Transverse colon (tissue), 4 donors: ENCODE measurements around the gene NCBP1. TPM values are rescaled to one million over a fixed set of nuclear protein-coding genes. Genes with fewer than 3 reads are reported as not detected.

Source experiments
- DNase-seq: peaks from one replicate; pipeline ENCODE4 v3.0.0-alpha.2; 2019
- H3K27ac ChIP-seq, 4 donors: fragments of 200-600 bp; sonication (generic); 2 replicates each; pipeline ENCODE4 v1.5.1; 2016 to 2018; ENCODE audit warnings: inconsistent platforms in 4 of 4
- H3K27me3 ChIP-seq: fragments of 200-600 bp; sonication (generic); 2 replicates; pipeline ENCODE4 v1.5.1; 2017; ENCODE audit warnings: inconsistent platforms
- H3K36me3 ChIP-seq, 4 donors: fragments of 200-600 bp; sonication (generic); 2 replicates each; pipeline ENCODE4 v1.5.1; 2017 to 2019; ENCODE audit warnings: inconsistent platforms in 4 of 4
- H3K4me1 ChIP-seq, 4 donors: fragments of 200-600 bp; sonication (generic); 2 replicates each; pipeline ENCODE4 v1.5.1; 2017 to 2020; ENCODE audit warnings: inconsistent platforms in 4 of 4
- H3K4me3 ChIP-seq, 4 donors: fragments of 200-600 bp; sonication (generic); 1 replicate in 1 of 4; 2 replicates in 3 of 4; pipeline versions ENCODE4 v1.5.1 to v1.6.1; 2017 to 2019; ENCODE audit warnings: inconsistent platforms in 4 of 4
- H3K9me3 ChIP-seq, 2 donors: fragments of 200-600 bp; sonication (generic); 2 replicates each; pipeline ENCODE4 v1.5.1; 2017 to 2019; ENCODE audit warnings: inconsistent platforms in 2 of 2
- CTCF ChIP-seq, 5 experiments: fragments of 200-600 bp in 3 of 5; fragments of 450-650 bp in 2 of 5; sonication (generic) in 3 of 5; IDR thresholded peaks; 1 replicate in 2 of 5; 2 replicates in 3 of 5; pipeline ENCODE4 v1.5.1; 2016 to 2017; ENCODE audit warnings: antibody characterized with exemption in 5 of 5, inconsistent platforms in 3 of 5, mild to moderate bottlenecking in 2 of 5, moderate library complexity in 1 of 5
- EP300 ChIP-seq: sonication (generic); formaldehyde crosslinking; IDR thresholded peaks from one replicate; pipeline ENCODE4 v1.6.1; 2017; ENCODE audit warnings: antibody characterized with exemption, low read depth
- POLR2A ChIP-seq: fragments of 450-650 bp; IDR thresholded peaks from one replicate; pipeline ENCODE4 v1.6.1; 2016; ENCODE audit warnings: antibody characterized with exemption, mild to moderate bottlenecking, moderate library complexity
- POLR2AphosphoS5 ChIP-seq, 3 donors: sonication (generic); formaldehyde crosslinking; IDR thresholded peaks; one replicate each; pipeline ENCODE4 v1.6.1; 2016; ENCODE audit warnings: antibody characterized with exemption in 3 of 3
- WGBS, 2 donors: methylation state at CpG; one replicate each; pipeline ENCODE4 v1.1.5; 2018; ENCODE audit warnings: low coverage in 1 of 2; 5-methylcytosine and 5-hydroxymethylcytosine counted together
- in situ Hi-C, 4 donors: fragments of 200-750 bp; cut with MboI; loops; one replicate each; pipeline versions ENCODE4 v1.15.0 to v1.15.1; 2017; ENCODE audit warnings: low sequenced_read_pairs in 3 of 4, low pct_ligation_motif_present in 1 of 4, low pct_unique_long_range_greater_than_20kb in 1 of 4
- intact Hi-C: fragments of 100-400 bp; cut with DNase I; formaldehyde crosslinking; loops from one replicate; pipeline ENCODE4 v1.15.1; 2023; ENCODE audit warnings: low total_unique reads
- total RNA-seq, 4 donors: library from RNA; depleted of rRNA; stranded (reverse); fragments of >200 nt; gene quantifications; one replicate each; pipeline ENCODE4 v1.1.0, GENCODE V29; 2016

NCBP1 gene
- total RNA-seq, 4 donors from 2014 or later: 24.6 to 40.4 (median 30.6) TPM

- H3K27ac ChIP-seq: peak overlapping the region; percentile 2 to 70 (median 50)
- H3K9me3 ChIP-seq: no peaks in the 10 kb centered on the region
- WGBS, 2 donors: 40 to 85% methylated on average over 2 to 7 of the region's 7 CpGs
- in situ Hi-C loops (loop anchor here in 3 of 4 donors (5.0 to 25.0 kb wide), 4 partner anchors 111 to 739 kb away; partner anchors contain the start of gene ZNF782 (in 3 of the 3)), intact Hi-C loops (no loop called here)
- no peak for DNase-seq
- peaks cover 0 to 42% (median 9%) of the 10 kb centered on the region in 4 donors for H3K36me3 ChIP-seq
- no peak for TF ChIP-seq EP300
- TF ChIP-seq CTCF (IDR thresholded peaks at IDR 0.05): no peak
- TF ChIP-seq POLR2AphosphoS5 (IDR thresholded peaks at IDR 0.05): no peak
- H3K4me3 ChIP-seq: no peak overlapping the region
- H3K27me3 ChIP-seq: no peaks in the 10 kb centered on the region
- peaks cover 3 to 23% (median 14%) of the 10 kb centered on the region in 4 donors for H3K4me1 ChIP-seq
These were observed 32.3 kb upstream of the NCBP1 start for GRCh38 chr9:97601228-97601898.

DNA sequence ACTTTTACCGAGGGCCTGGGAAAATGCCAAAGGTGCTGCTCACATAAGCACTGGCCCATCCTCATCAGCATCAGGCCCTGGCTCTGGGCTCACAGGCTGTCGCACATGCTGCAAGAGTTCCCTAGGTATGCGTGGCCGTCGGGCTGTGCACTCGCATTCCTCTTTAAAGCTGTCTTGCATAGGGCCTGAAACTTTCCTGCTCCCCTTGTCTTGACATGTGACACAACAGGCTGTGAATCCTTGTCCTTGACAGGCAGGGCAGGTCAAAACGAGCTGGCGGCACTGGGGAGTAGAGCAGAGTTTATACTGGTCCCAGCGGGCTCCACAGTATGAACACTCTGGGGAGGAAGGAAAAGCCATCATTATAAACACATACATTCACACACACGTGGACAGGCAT is 31.2 kb upstream of the NCBP1 start:
- no peak overlapping the region for H3K4me3 ChIP-seq
- no peaks in the 10 kb centered on the region for H3K9me3 ChIP-seq
- H3K27me3 ChIP-seq: no peaks in the 10 kb centered on the region
- TF ChIP-seq CTCF (IDR thresholded peaks at IDR 0.05) (no peak), POLR2AphosphoS5 (IDR thresholded peaks at IDR 0.05) (no peak), POLR2A (no peak), EP300 (no peak)
- in situ Hi-C loops (loop anchor here in 3 of 4 donors (5.0 to 25.0 kb wide), 4 partner anchors 110 to 740 kb away; partner anchors contain the start of gene ZNF782 (in 3 of the 3)), intact Hi-C loops (no loop called here)
- no peak for DNase-seq
- peaks cover 0 to 42% (median 9%) of the 10 kb centered on the region in 4 donors for H3K36me3 ChIP-seq
- peaks cover 3 to 23% (median 12%) of the 10 kb centered on the region in 4 donors for H3K4me1 ChIP-seq
- 92% methylated on average over 10 of the region's 10 CpGs; no CpG with 5 or more reads in 1 of the 2 donors for WGBS, 2 donors
- H3K27ac ChIP-seq: peak overlapping the region in 2 of 4 donors; percentile 41 to 70

DNA sequence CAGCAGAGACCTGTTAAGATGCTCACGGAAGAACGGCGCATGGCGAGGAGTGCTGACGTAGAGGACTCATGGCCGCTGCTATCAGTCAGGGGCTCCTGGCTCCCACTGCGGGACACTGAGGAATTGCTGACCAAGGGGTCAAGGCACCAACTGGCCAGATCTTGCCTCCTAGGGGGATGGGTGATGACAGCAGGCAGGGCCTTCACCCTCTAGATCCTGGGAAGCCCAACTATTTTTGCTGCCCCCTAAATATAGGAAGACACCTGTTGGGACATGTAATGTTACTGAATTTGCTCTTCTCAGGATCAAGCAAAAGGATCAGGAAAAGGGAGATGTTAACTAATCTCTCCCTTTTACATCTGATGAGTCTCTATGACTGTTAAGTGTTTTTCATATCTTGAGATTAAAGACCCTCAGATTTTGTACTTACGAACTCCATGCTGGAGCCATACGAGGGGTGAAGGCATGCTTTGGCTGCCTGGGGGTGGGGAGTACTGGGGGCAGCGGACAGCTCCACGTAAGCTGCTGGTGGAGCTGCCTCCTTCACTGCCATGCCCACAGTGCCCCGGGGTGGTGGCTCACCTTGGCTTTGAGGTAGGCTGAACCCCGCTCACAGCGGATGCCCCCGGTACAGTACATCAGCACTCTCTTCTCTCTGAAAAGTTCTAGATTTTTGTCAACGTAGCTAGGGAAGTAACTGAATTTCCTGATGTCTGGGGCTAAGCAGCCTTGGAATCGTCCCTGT is 28.5 kb upstream of the NCBP1 start:
- TF ChIP-seq EP300: no peak
- TF ChIP-seq POLR2A: no peak
- no peak for TF ChIP-seq CTCF (IDR thresholded peaks at IDR 0.05)
- TF ChIP-seq POLR2AphosphoS5 (IDR thresholded peaks at IDR 0.05): no peak
- Histone ChIP-seq H3K27ac (no peak overlapping the region), H3K36me3 (peaks cover 0 to 41% (median 9%) of the 10 kb centered on the region in 4 donors), H3K9me3 (no peaks in the 10 kb centered on the region), H3K4me1 (peaks cover 0 to 12% (median 9%) of the 10 kb centered on the region in 4 donors), H3K27me3 (no peaks in the 10 kb centered on the region), H3K4me3 (no peak overlapping the region)
- intact Hi-C loops (no loop called here), in situ Hi-C loops (loop anchor here in 3 of 4 donors (5.0 to 25.0 kb wide), 4 partner anchors 107 to 743 kb away; partner anchors contain the start of gene ZNF782 (in 3 of the 3))
- WGBS, 2 donors: 97 to 100% methylated on average over 4 to 17 of the region's 17 CpGs
- DNase-seq: no peak

- peak in 1 of 3 donors; percentile 17 for TF ChIP-seq POLR2AphosphoS5 (IDR thresholded peaks at IDR 0.05)
- TF ChIP-seq CTCF (IDR thresholded peaks at IDR 0.05): peak; percentile 81 to 88 (median 82)
- TF ChIP-seq EP300: no peak
- no peak for TF ChIP-seq POLR2A
These were observed 18.1 kb upstream of the NCBP1 start for GRCh38 chr9:97615439-97616072.

More at GRCh38 chr9:97615439-97616072, 18.1 kb upstream of the NCBP1 start:
- in situ Hi-C loops (loop anchor here (10.0 to 25.0 kb wide), 3 partner anchors 97 to 753 kb away; partner anchors contain the start of gene ZNF782 (in 3 of the 4)), intact Hi-C loops (loop anchor here (5.0 kb wide), 1 partner anchor 148 kb away; no protein-coding TSS in a partner anchor)
- Histone ChIP-seq H3K36me3 (peaks cover 0 to 11% (median 6%) of the 10 kb centered on the region in 4 donors), H3K4me1 (peaks cover 0 to 10% (median 1%) of the 10 kb centered on the region in 4 donors), H3K4me3 (no peak overlapping the region), H3K9me3 (no peaks in the 10 kb centered on the region), H3K27ac (no peak overlapping the region), H3K27me3 (no peaks in the 10 kb centered on the region)
- DNase-seq: peak; percentile 70
